Fibroblast of the aortic adventitia (primary cell): ENCODE data around the gene RAB20. TPM values are rescaled to one million over a fixed set of nuclear protein-coding genes. Genes with fewer than 3 reads are reported as not detected.
A peak's percentile ranks its signal among the peaks of the same experiment; 100 is the strongest.

Experiments used
- DNase-seq: peaks from one replicate; pipeline ENCODE4 v3.0.0-alpha.2; 2010; ENCODE audit warnings: low read depth
- H3K4me3 ChIP-seq: 2 replicates; pipeline ENCODE4 v1.5.1; 2011; ENCODE audit warnings: low read depth, mild to moderate bottlenecking, control low read depth, low read length, moderate library complexity
- CTCF ChIP-seq: IDR thresholded peaks from 2 replicates; pipeline ENCODE4 v1.5.1; 2011; ENCODE audit warnings: mild to moderate bottlenecking, low read length, control low read depth, inconsistent platforms; ENCODE audit not compliant: insufficient read depth
- total RNA-seq: library from RNA; depleted of rRNA; stranded (reverse); fragments of >200 nt; gene quantifications from 2 replicates; pipeline ENCODE4 v1.2.3, GENCODE V29; 2012; ENCODE audit warnings: low replicate concordance

Gene RAB20
- total RNA-seq, 1 donor: 1.6 TPM

DNA sequence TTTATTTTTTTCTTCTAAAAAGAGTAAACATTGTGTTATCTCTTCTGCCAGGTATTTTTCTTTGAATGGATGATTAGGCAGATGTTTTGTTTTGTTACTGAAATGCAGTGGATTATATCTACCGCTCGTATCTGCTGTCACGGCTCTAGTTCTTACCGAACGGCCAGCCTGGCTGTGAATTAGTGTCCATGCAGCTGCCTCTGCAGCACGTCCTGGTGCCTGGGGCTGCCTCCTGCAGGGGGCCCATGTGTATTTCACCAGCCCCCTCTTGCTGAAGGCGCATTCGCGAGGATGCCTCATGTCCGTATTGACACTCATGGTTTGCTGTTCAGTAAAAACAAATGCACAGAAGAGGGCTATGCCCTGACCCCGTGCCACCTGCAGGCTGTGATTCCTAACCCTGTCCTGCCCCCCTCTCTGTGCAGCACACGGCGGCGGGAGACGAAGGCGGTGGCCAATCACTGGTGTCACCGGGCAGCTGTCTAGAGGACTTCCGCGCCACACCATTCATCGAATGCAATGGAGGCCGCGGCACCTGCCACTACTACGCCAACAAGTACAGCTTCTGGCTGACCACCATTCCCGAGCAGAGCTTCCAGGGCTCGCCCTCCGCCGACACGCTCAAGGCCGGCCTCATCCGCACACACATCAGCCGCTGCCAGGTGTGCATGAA lies 49.9 kb downstream of the RAB20 start:
- TF ChIP-seq CTCF: no peak
- DNase-seq: no peak
- no peak overlapping the region for H3K4me3 ChIP-seq

GRCh38 chr13:110509971-110510786 lies 51.3 kb downstream of the RAB20 start:
- TF ChIP-seq CTCF: no peak
- no peak for DNase-seq

DNA sequence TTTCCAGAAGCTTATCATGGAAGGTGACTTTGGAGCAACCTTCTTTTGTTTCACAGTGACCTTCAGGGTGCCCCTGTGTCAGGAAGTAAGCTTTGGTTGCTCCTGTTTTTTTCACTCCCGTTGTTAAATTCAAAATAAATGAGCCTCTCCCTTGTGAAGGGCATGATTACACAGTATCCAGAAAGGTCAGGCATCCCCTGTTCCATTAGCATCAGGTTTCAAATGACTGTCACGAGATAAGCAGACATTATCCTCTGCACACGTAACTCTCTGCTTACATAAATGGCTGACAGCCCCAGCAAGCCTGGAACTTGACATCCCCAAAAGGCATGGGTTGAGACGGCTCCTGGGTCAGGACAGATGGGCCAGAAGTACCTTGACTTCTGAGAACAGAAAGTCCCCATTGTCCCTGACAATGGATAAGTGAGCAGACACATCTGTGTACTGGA lies 52.0 kb downstream of the RAB20 start:
- DNase-seq: no peak
- no peak overlapping the region for H3K4me3 ChIP-seq
- TF ChIP-seq CTCF: no peak

More at GRCh38 chr13:110509971-110510786, 51.3 kb downstream of the RAB20 start:
- no peak overlapping the region for H3K4me3 ChIP-seq

DNA sequence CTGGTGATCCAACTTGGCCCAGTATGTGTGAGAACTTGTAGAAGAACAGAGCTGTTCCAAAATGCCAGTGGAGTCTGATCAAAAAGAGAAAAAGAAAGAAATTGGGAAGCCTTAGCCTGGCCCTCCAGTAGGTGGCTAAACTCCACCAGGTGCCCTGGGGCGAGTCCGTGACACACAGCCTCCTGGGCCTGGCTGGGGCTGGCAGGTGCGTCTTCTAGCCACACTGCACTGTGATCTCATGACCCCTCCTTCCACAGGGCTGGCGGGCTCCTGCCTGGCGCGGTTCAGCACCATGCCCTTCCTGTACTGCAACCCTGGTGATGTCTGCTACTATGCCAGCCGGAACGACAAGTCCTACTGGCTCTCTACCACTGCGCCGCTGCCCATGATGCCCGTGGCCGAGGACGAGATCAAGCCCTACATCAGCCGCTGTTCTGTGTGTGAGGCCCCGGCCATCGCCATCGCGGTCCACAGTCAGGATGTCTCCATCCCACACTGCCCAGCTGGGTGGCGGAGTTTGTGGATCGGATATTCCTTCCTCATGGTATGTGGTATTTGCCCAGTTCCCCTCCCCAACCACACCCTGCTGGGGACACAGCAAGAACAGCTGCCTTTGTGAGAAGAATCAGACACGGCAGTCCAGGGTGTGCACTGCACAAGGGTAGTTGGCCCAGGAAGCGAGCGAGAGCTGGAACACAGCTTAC lies 53.7 kb downstream of the RAB20 start:
- DNase-seq: no peak
- TF ChIP-seq CTCF: no peak
- H3K4me3 ChIP-seq: no peak overlapping the region

DNA sequence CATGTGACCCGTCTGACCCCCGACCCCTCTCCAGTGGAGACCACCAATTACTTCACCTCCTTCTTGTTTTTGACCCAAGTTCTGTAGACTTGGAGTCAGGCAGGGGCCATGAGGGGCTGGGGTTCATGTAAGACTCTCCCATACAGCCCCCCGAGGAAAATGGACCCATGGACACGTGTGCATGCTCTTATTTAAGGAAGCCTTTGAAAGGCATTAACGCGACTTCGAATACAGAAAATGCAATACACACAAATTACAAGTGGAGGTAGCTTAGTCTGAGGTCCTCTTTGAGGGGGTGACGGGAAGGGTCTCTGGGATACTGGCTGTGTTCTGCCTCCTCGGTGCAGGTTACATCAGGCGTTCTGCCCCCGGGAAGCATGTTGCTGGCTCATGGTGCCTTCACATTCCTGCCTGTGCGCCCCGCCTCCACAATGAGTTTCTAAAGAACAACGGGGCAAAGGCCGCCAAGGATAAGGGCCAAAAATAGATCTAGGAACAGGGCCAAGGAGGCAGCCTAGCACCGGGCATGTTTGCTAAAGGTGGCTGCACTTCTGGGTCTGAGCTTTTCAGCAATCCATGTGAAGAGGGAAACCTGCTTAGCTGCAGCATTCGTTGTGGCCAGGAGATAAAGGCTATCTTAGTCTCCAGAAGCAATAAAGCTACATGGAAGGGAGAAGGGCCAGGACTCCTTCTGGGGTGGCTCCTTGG lies 54.5 kb downstream of the RAB20 start:
- TF ChIP-seq CTCF: no peak
- H3K4me3 ChIP-seq: no peak overlapping the region
- peak; percentile 10 for DNase-seq

- DNase-seq: no peak
- H3K4me3 ChIP-seq: no peak overlapping the region
- no peak for TF ChIP-seq CTCF
These were observed 55.1 kb downstream of the RAB20 start for GRCh38 chr13:110506396-110506795.
